HG03108 (cell line): ENCODE measurements around the gene MADCAM1.
"Not testable (repeated sequence)": the region's sequence is repeated elsewhere in the genome, so short reads cannot be mapped to it uniquely, and the experiment has no call there.

ENCODE experiments used
- ATAC-seq: cut with Tn5 transposase; IDR thresholded peaks from one replicate; pipeline ENCODE4 v1.9.1; 2021; ENCODE audit warnings: moderate library complexity; ENCODE audit not compliant: unreplicated experiment

Gene MADCAM1

GRCh38 chr19:496112-496665 is at the start of gene MADCAM1:
MADCAM1 (plus strand) TSS chr19:496486; CDS start chr19:496500, 14 bp downstream.
- ATAC-seq = no peak

DNA sequence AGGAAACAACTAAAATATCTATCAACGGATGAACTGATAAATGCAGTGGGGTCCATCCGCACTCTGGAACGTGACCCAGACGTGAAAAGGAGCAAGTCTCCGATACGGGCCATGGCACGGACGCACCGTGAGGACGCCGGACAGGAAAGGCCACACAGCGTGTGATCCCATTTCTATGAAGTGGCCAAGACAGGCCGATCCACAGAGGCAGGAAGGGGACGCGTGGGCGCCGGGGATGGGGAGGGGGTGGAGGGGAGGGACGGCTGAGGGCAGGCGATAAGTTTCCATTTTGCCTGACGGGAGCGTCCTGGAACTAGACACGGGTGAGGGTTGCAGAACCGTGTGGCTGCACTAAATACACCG is 49.2 kb upstream of the MADCAM1 start:
- ATAC-seq = no peak

DNA sequence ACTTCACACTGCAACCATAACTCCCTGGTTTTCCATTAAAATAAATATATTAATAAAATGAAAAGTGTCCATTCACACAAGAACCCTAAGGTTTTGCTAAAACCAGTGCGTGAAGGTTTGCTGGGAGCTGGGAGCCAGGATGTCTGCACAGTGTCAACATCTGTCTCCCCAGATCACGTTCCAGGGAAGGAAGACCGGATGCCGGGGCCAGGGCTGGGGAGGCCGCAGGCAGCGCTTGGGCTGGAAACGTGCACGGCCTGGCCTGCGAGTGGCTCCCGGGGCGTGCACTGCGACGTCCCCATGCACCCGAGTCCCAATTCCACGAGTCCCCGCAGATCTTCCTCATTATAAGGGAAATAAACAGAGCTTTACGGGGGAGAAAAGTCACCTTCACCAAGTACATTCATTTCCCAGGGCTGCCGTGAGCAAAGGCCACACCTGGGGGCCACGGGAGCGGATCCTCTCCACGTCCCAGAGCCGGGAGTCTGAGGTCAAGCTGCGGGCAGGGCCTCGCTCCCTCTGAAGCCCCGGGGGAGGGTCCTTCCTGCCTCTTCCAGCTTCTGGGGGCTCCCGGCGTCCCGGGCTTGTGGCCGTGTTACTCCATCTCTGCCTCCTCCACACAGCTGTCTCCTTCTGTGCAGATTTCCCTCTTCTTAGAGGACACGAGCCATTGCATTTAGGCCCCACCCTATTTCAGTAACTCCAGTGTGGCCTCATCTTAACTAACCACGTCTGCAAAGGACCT is 48.3 kb upstream of the MADCAM1 start:
- ATAC-seq = no peak

DNA sequence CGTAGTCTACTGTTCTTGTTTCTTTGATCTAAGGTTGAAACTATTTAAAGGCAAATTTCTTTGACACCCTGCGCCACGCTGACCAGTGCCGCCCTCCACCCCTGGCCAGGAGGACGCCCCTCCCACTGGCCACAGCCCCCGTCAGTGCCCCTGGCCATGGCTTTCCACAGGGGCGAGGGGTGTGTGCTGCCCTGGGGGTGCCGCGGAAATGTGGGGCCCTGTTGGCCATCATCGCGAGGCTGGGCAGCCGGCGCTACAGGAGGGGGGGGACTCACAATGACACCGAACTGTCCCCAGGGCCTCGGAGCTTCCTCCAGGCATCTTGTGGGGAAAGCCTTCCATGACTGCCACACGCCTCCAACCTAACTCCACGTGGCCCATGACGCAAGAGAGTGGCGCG is 46.4 kb upstream of the MADCAM1 start:
- no peak for ATAC-seq

GRCh38 chr19:450912-451481 is 45.3 kb upstream of the MADCAM1 start:
- ATAC-seq = not testable (repeated sequence)

- no peak for ATAC-seq
These were observed 43.5 kb upstream of the MADCAM1 start for GRCh38 chr19:452829-453228.

GRCh38 chr19:453606-454005 is 42.7 kb upstream of the MADCAM1 start:
- ATAC-seq = no peak

DNA sequence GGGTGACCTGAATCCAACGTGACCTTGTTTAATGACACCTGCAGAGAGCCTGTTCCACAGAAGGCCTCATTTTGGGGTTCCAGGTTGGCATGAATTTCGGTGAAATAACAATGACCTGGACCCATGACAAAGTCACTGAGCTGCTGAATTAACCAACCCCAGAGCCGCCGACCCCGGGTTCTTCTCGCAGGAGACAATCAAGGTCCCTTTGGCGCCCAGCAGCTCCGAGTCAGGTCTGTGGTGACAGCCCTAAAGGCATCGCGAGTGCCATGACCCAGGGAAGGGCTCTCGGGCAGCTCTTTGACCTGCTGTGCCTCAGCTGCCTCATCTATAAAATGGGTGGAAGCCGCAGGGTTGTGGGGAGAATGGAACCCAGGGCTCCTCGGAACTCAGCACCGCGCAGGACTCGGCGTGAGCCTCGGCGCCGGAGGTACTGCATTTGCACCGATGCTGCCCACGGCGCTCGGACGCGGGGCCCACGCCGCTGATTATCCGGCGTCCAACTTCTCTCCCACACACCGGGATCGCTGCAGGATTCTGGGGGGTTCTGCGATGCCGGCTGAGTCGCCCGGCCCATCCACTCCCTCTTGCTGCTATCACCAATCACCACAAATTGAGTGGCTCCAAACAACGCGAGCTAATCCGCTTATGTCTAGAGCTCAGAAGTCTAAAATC is 41.1 kb upstream of the MADCAM1 start:
- no peak for ATAC-seq

DNA sequence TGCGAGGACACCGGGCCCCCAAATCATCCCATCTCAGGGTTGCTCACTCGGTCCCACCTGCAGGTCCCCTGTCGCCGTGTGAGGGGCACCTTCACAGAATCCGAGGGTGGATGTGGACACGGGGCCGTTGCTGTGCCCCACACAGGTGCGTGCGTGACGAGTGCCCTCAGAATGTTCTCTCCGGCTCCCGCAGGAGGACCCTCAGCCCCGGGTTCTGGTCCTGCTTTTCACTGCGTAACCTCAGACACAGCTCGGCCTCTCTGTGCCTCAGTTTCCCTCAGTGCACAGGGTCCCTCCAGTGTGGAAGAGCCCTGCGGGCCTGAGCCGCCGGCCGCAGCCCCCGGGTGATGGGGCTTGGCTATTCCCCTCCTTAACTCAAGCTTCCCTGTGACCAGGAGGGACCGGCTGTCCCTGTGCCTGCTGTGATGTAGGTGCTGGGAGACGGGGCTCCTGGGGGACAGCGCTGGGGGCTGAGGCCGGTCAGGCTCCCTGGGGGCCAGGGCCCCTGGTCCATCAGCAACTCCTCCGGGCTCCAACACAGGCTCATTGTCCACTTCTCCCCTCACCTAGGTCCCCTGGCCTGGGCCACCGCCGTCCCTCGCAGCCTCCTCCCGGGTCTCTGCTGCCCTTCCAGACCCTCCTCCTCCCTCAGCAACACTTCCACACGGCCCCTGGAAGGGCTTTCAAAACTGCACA is 40.3 kb upstream of the MADCAM1 start:
- no peak for ATAC-seq

DNA sequence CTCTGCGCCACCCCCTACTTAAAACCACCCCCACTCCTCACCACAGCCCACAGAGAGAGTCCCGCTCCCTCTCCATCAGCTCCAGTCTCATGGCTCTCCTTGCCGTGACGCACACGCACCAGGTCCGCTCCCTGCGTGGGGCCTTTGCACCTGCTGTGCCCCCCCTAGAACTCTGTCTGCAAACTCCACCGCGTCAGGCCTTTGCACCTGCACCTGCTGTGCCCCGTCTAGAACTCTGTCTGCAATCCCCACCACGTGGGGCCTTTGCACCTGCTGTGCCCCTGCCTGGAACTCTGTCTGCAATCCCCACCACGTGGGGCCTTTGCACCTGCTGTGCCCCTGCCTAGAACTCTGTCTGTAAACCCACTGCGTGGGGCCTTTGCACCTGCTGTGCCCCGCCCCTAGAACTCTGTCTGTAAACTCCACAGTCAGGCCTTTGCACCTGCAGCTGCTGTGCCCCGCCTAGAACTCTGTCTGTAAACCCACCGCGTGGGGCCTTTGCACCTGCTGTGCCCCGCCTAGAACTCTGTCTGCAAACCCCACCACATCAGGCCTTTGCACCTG is 39.7 kb upstream of the MADCAM1 start:
- no peak for ATAC-seq

DNA sequence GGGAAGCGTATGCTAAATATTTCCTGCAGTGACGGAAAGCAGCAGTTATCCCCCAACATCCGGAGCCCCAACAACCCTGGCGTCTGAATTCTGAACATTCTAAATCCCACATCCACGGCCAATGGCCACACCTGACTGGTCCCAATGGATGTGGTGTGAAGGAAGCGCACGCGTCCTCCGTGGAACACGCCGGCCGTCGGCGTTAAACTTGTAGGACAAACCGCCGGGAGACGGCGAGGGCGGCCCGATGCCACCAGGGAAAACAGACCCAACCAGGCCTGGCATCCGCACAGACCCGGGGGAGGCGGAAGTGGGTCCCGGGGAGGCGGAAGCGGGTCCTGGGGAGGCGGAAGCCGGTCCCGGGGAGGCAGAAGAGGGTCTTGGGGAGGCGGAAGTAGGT is 38.6 kb upstream of the MADCAM1 start:
- ATAC-seq = no peak

GRCh38 chr19:458091-459042 is 37.9 kb upstream of the MADCAM1 start:
- no peak for ATAC-seq

GRCh38 chr19:459724-460511 is 36.4 kb upstream of the MADCAM1 start:
- no peak for ATAC-seq

GRCh38 chr19:460877-461720 is 35.2 kb upstream of the MADCAM1 start, which contains the start of gene SHC2:
SHC2 (minus strand) TSS chr19:461033; CDS start chr19:460996, 37 bp downstream.
- no peak for ATAC-seq

DNA sequence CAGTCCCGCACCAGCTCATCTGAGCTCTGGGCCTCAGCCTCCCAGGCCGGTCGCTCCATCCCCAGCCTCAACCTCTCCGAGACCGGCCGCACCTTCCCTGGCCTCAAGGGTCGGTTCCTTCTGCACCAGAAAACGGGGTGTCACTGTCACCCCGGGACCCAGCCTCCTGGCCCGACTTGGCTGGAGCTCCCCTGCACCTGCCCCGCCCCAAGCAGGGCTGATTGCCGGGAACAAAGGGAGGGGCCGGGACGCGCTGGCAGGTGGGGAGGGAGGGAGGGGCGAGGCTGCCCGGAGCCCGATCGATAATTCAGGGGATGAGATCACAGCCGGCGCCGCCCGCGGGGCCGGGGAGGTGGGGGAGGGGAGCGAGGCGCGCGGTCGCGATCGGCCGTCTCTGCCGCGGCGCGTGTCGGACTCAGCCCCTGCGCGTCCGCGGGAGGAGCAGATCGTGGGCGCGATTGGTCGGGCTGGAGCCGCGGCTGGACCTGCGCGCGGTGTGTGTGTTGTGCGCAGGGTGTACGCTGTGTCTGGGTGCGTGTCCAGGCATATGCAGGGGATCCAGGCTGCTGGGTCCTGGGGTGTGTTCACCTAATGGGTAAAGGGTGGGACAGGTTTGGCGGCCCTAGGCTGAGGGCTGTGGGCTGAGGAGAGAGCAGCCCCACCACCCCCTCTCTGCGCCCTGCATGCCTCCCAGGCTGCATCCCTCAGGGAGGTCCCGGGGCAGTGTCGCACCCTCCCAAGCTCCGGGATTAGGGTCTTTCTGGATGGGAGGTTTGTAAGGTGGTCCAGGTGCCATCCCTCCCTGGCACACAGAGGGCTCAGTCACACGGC is 34.4 kb upstream of the MADCAM1 start:
- ATAC-seq = no peak

GRCh38 chr19:463483-464207 is 32.6 kb upstream of the MADCAM1 start:
- no peak for ATAC-seq

DNA sequence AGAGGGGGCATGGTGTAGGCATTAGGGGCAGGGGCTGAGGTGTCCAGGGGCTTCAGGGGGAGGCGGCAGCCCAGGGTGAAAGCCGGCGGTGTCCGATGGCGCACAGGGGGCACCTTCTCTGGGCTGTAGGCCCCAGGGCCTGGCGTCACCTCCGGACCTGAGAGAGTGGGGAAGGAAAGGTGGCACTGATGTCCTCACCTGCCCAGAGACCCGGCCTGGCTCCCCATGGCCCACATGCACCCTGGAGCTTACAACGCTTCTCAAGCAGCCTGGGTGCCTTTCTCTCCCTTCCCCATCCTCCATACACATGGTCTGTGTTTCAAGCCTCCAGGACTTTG is 32.1 kb upstream of the MADCAM1 start:
- no peak for ATAC-seq
